SJCRH30 (cell line): ENCODE results near the gene GJD2. TPM values are rescaled to one million over a fixed set of nuclear protein-coding genes. Genes with fewer than 3 reads are reported as not detected.
A peak's percentile ranks its signal among the peaks of the same experiment; 100 is the strongest.

Experiments
- DNase-seq, 2 experiments: peaks; one replicate each; pipeline ENCODE4 v3.0.0-alpha.2; 2015 to 2020
- H3K27ac ChIP-seq: fragments of 250-450 bp; sonication (Bioruptor Pico); 2 replicates; pipeline ENCODE4 v1.5.1; 2020; ENCODE audit warnings: mild to moderate bottlenecking, moderate library complexity
- H3K27me3 ChIP-seq: fragments of 250-450 bp; sonication (Bioruptor Pico); 2 replicates; pipeline ENCODE4 v1.5.1; 2020; ENCODE audit warnings: mild to moderate bottlenecking, moderate library complexity
- H3K36me3 ChIP-seq: fragments of 250-450 bp; sonication (Bioruptor Pico); 2 replicates; pipeline ENCODE4 v1.5.1; 2020; ENCODE audit warnings: mild to moderate bottlenecking, moderate library complexity
- H3K4me1 ChIP-seq: fragments of 250-450 bp; sonication (Bioruptor Pico); 2 replicates; pipeline ENCODE4 v1.5.1; 2020; ENCODE audit warnings: mild to moderate bottlenecking, moderate library complexity
- H3K4me3 ChIP-seq: fragments of 250-450 bp; sonication (Bioruptor Pico); 2 replicates; pipeline ENCODE4 v1.5.1; 2020; ENCODE audit warnings: mild to moderate bottlenecking, moderate library complexity
- H3K9me3 ChIP-seq: fragments of 250-450 bp; sonication (Bioruptor Pico); replicated peaks from 2 replicates; pipeline ENCODE4 v1.5.1; 2020; ENCODE audit warnings: mild to moderate bottlenecking, moderate library complexity
- total RNA-seq: library from RNA; depleted of rRNA; stranded (reverse); fragments of >200 nt; shearing (Covaris generic); gene quantifications from 2 replicates; pipeline ENCODE4 v1.2.3, GENCODE V29; 2014; rRNA removed

Gene GJD2
- not detected in 2 replicates for total RNA-seq

GRCh38 chr15:34754674-34755418, at the start of gene GJD2:
TSS of gene GJD2 (minus strand) at chr15:34754998. CDS start at chr15:34754488, 510 bp downstream.
- no peak within 1 kb of the TSS for H3K27ac ChIP-seq
- no peak within 1 kb of the TSS for H3K4me3 ChIP-seq
- H3K9me3 ChIP-seq: no peaks in the 10 kb centered on the region
- no peak for DNase-seq
- H3K36me3 ChIP-seq: no peaks in the 10 kb centered on the region
- H3K4me1 ChIP-seq: no peaks in the 10 kb centered on the region
- no peaks in the 10 kb centered on the region for H3K27me3 ChIP-seq

GRCh38 chr15:34804113-34804512, 49.3 kb upstream of the GJD2 start:
- no peaks in the 10 kb centered on the region; the same call in 1 of the 2 replicates for H3K9me3 ChIP-seq
- no peaks in the 10 kb centered on the region for H3K27me3 ChIP-seq
- H3K4me1 ChIP-seq: peaks cover 53% of the 10 kb centered on the region
- peak overlapping the region; percentile 88 for H3K27ac ChIP-seq
- no peak overlapping the region for H3K4me3 ChIP-seq
- H3K36me3 ChIP-seq: no peaks in the 10 kb centered on the region
- DNase-seq: peak in 1 of 2 experiments; percentile 60

- Histone ChIP-seq H3K36me3 (no peaks in the 10 kb centered on the region), H3K4me3 (no peak overlapping the region), H3K27me3 (no peaks in the 10 kb centered on the region), H3K27ac (peak overlapping the region; percentile 88), H3K9me3 (no peaks in the 10 kb centered on the region; the same call in 1 of the 2 replicates), H3K4me1 (peaks cover 64% of the 10 kb centered on the region)
- peak; percentile 58 to 81 for DNase-seq
Observed at GRCh38 chr15:34802803-34803750, 48.3 kb upstream of the GJD2 start.

GRCh38 chr15:34802371-34802770, 47.6 kb upstream of the GJD2 start:
- no peaks in the 10 kb centered on the region for H3K36me3 ChIP-seq
- H3K27ac ChIP-seq: peak overlapping the region; percentile 88
- peaks cover 71% of the 10 kb centered on the region for H3K4me1 ChIP-seq
- no peak overlapping the region for H3K4me3 ChIP-seq
- no peaks in the 10 kb centered on the region for H3K27me3 ChIP-seq
- no peaks in the 10 kb centered on the region; the same call in 1 of the 2 replicates for H3K9me3 ChIP-seq
- DNase-seq: peak; percentile 68 to 88

- H3K27me3 ChIP-seq: no peaks in the 10 kb centered on the region
- DNase-seq: peak; percentile 97 to 98
- H3K27ac ChIP-seq: peak overlapping the region; percentile 88
- H3K9me3 ChIP-seq: no peaks in the 10 kb centered on the region
- peaks cover 2% of the 10 kb centered on the region for H3K36me3 ChIP-seq
- H3K4me1 ChIP-seq: peaks cover 74% of the 10 kb centered on the region
- H3K4me3 ChIP-seq: peak overlapping the region; percentile 22
Observed at GRCh38 chr15:34799149-34800101, 44.6 kb upstream of the GJD2 start.

GRCh38 chr15:34796847-34797435, 42.1 kb upstream of the GJD2 start:
- Histone ChIP-seq H3K27ac (peak overlapping the region; percentile 97; the same call in 1 of the 2 replicates), H3K4me3 (no peak overlapping the region), H3K36me3 (peaks cover 27% of the 10 kb centered on the region), H3K4me1 (peaks cover 56% of the 10 kb centered on the region), H3K27me3 (no peaks in the 10 kb centered on the region), H3K9me3 (no peaks in the 10 kb centered on the region)
- DNase-seq: no peak

GRCh38 chr15:34795267-34796081, 40.7 kb upstream of the GJD2 start, which contains the start of gene ACTC1:
TSS of gene ACTC1 (minus strand) at chr15:34795549. CDS start at chr15:34794808, 741 bp downstream.
- peaks cover 46% of the 10 kb centered on the region for H3K4me1 ChIP-seq
- peak; percentile 97 for DNase-seq
- H3K27me3 ChIP-seq: no peaks in the 10 kb centered on the region
- H3K4me3 ChIP-seq: peak within 1 kb of the TSS; percentile 77
- H3K36me3 ChIP-seq: peaks cover 41% of the 10 kb centered on the region
- peak within 1 kb of the TSS; percentile 97 for H3K27ac ChIP-seq
- H3K9me3 ChIP-seq: no peaks in the 10 kb centered on the region

DNA sequence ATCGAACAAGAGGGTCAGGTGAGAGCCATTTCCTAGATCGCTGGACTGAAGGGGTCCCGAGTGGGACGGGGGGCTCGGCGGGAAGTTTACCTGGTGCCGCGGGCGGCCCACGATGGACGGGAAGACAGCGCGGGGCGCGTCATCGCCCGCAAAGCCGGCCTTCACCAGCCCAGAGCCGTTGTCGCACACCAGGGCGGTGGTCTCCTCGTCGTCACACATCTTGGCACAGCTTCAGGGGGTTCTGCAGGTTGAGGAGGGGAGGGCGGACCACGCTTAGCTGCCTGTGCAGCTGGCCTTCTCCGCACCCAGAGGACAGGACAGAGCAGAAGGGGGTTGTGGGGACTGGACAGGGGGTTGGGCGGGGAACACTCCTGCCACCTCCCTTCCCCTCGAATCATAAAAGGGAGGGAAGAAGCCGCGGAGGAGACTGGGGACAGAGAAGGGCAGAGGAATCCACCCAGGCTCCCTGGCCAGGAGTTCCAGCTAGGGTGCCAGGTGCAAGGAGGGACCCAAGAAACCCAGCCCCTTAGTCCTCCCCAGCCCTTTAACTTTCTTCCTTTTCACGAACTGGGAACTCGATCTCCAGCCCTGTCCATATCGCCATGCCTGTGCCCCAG, 39.9 kb upstream of the GJD2 start:
- no peaks in the 10 kb centered on the region for H3K27me3 ChIP-seq
- DNase-seq: peak; percentile 43 to 58
- H3K27ac ChIP-seq: peak overlapping the region; percentile 97
- peak overlapping the region; percentile 77 for H3K4me3 ChIP-seq
- peaks cover 48% of the 10 kb centered on the region for H3K36me3 ChIP-seq
- peaks cover 43% of the 10 kb centered on the region for H3K4me1 ChIP-seq
- no peaks in the 10 kb centered on the region for H3K9me3 ChIP-seq

- Histone ChIP-seq H3K36me3 (peaks cover 56% of the 10 kb centered on the region), H3K27ac (peak overlapping the region; percentile 97), H3K9me3 (no peaks in the 10 kb centered on the region), H3K27me3 (no peaks in the 10 kb centered on the region), H3K4me1 (peaks cover 39% of the 10 kb centered on the region), H3K4me3 (peak overlapping the region; percentile 77)
- DNase-seq: no peak
Observed at GRCh38 chr15:34793901-34794300, 39.1 kb upstream of the GJD2 start.

GRCh38 chr15:34793071-34793470, 38.3 kb upstream of the GJD2 start:
- Histone ChIP-seq H3K4me3 (peak overlapping the region; percentile 77), H3K27me3 (no peaks in the 10 kb centered on the region), H3K36me3 (peaks cover 60% of the 10 kb centered on the region), H3K9me3 (no peaks in the 10 kb centered on the region), H3K4me1 (peaks cover 31% of the 10 kb centered on the region), H3K27ac (peak overlapping the region; percentile 97; the same call in 1 of the 2 replicates)
- no peak for DNase-seq

GRCh38 chr15:34791701-34792100, 36.9 kb upstream of the GJD2 start:
- Histone ChIP-seq H3K4me3 (peak overlapping the region; percentile 77), H3K9me3 (no peaks in the 10 kb centered on the region), H3K27me3 (no peaks in the 10 kb centered on the region), H3K27ac (peak overlapping the region; percentile 0; the same call in 1 of the 2 replicates), H3K36me3 (peaks cover 60% of the 10 kb centered on the region), H3K4me1 (peaks cover 17% of the 10 kb centered on the region)
- DNase-seq: no peak

DNA sequence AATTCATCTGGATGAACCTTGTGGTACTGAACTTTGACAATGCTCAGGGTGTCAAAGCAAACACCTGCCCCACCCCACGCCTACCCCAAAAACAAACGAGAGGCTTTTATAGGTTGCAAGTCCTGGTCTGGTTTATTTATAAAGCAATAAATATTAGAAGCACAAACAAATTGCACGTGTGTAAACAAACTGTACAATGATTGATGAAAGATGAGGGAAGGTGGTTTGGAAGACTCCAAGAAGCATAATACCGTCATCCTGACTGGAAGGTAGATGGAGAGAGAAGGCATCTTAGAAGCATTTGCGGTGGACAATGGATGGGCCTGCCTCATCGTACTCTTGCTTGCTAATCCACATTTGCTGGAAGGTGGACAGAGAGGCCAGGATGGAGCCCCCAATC, 35.3 kb upstream of the GJD2 start:
- no peak for DNase-seq
- Histone ChIP-seq H3K4me1 (peaks cover 9% of the 10 kb centered on the region; the same call in 1 of the 2 replicates), H3K27ac (no peak overlapping the region), H3K27me3 (no peaks in the 10 kb centered on the region), H3K9me3 (no peaks in the 10 kb centered on the region), H3K4me3 (no peak overlapping the region), H3K36me3 (peaks cover 60% of the 10 kb centered on the region)
